CD14-positive monocyte (primary cell): ENCODE data around the gene GPHN. TPM values are rescaled to one million over a fixed set of nuclear protein-coding genes. Genes with fewer than 3 reads are reported as not detected.
A peak's percentile ranks its signal among the peaks of the same experiment; 100 is the strongest.

ENCODE experiments used
- DNase-seq, 3 donors: peaks; one replicate each; pipeline ENCODE4 v3.0.0-alpha.2; 2011 to 2022
- H2AFZ ChIP-seq: 2 replicates; pipeline ENCODE4 v1.6.0; 2012; ENCODE audit warnings: mild to moderate bottlenecking, low read depth, low read length, inconsistent platforms; ENCODE audit not compliant: insufficient read depth, poor library complexity, severe bottlenecking
- H3K27ac ChIP-seq, 2 donors: 1 replicate in 1 of 2; 2 replicates in 1 of 2; pipeline ENCODE4 v1.5.1; 2012 to 2013; ENCODE audit warnings: low read length in 2 of 2, control low read depth in 1 of 2, inconsistent platforms in 1 of 2, low read depth in 1 of 2, mild to moderate bottlenecking in 1 of 2
- H3K27me3 ChIP-seq, 2 donors: one replicate each; pipeline versions ENCODE4 v1.6.0 to v1.6.1; 2011 to 2013; ENCODE audit warnings: low read length in 2 of 2; ENCODE audit not compliant: control insufficient read depth in 2 of 2, insufficient read depth in 2 of 2
- H3K36me3 ChIP-seq, 2 donors: replicated peaks in 1 of 2; 1 replicate in 1 of 2; 2 replicates in 1 of 2; pipeline versions ENCODE4 v1.5.1 to v1.6.1; 2012 to 2013; ENCODE audit warnings: low read length in 2 of 2, control low read depth in 1 of 2, inconsistent platforms in 1 of 2, mild to moderate bottlenecking in 1 of 2; ENCODE audit not compliant: insufficient read depth in 2 of 2, control insufficient read depth in 1 of 2
- H3K4me1 ChIP-seq, 2 donors: 1 replicate in 1 of 2; 2 replicates in 1 of 2; pipeline versions ENCODE4 v1.5.1 to v1.6.1; 2012 to 2013; ENCODE audit warnings: low read length in 2 of 2, control low read depth in 1 of 2, inconsistent platforms in 1 of 2, mild to moderate bottlenecking in 1 of 2, moderate library complexity in 1 of 2; ENCODE audit not compliant: insufficient read depth in 2 of 2, control insufficient read depth in 1 of 2
- H3K4me2 ChIP-seq: replicated peaks from 2 replicates; pipeline ENCODE3; 2012; ENCODE audit warnings: low read length, moderate library complexity, mild to moderate bottlenecking; ENCODE audit not compliant: poor library complexity, severe bottlenecking; ENCODE audit errors: extremely low read depth
- H3K4me3 ChIP-seq, 3 experiments: fragments of 200-600 bp in 1 of 3; sonication (generic) in 1 of 3; replicated peaks in 1 of 3; 1 replicate in 2 of 3; 2 replicates in 1 of 3; pipeline ENCODE4 v1.5.1; 2011 to 2013; ENCODE audit warnings: low read length in 3 of 3, mild to moderate bottlenecking in 3 of 3, control low read depth in 2 of 3, low read depth in 2 of 3, inconsistent platforms in 1 of 3, moderate library complexity in 1 of 3
- H3K79me2 ChIP-seq: 2 replicates; pipeline ENCODE4 v1.6.0; 2012; ENCODE audit warnings: mild to moderate bottlenecking, control low read depth, inconsistent platforms, low read length, moderate library complexity; ENCODE audit not compliant: insufficient read depth
- H3K9ac ChIP-seq: 2 replicates; pipeline ENCODE4 v1.6.0; 2017; ENCODE audit warnings: low read length, mild to moderate bottlenecking; ENCODE audit not compliant: insufficient read depth, poor library complexity, severe bottlenecking
- H3K9me3 ChIP-seq, 2 donors: replicated peaks in 1 of 2; 1 replicate in 1 of 2; 2 replicates in 1 of 2; pipeline versions ENCODE4 v1.5.1 to v1.6.1; 2012 to 2013; ENCODE audit warnings: low read length in 2 of 2, control low read depth in 1 of 2; ENCODE audit not compliant: control insufficient read depth in 1 of 2, insufficient read depth in 1 of 2
- H4K20me1 ChIP-seq: 2 replicates; pipeline ENCODE4 v1.6.0; 2012; ENCODE audit warnings: mild to moderate bottlenecking, low read length, control low read depth, moderate library complexity; ENCODE audit not compliant: insufficient read depth
- H3K27ac Mint-ChIP-seq, 7 donors: one replicate each; pipeline ENCODE4 v1.8.0; 2020; ENCODE audit warnings: mild to moderate bottlenecking in 7 of 7, mixed read lengths in 7 of 7, moderate library complexity in 6 of 7, inconsistent platforms in 2 of 7
- H3K27me3 Mint-ChIP-seq, 3 donors: one replicate each; pipeline ENCODE4 v1.8.0; 2021 to 2022; ENCODE audit warnings: low read depth in 3 of 3, mild to moderate bottlenecking in 3 of 3, mixed read lengths in 3 of 3, moderate library complexity in 3 of 3, inconsistent platforms in 1 of 3
- H3K36me3 Mint-ChIP-seq, 2 donors: one replicate each; pipeline ENCODE4 v1.8.0; 2020; ENCODE audit warnings: mixed read lengths in 2 of 2, inconsistent platforms in 1 of 2, mild to moderate bottlenecking in 1 of 2
- H3K4me1 Mint-ChIP-seq: one replicate; pipeline ENCODE4 v1.8.0; 2020; ENCODE audit warnings: mild to moderate bottlenecking, mixed read lengths
- H3K4me3 Mint-ChIP-seq, 2 donors: one replicate each; pipeline ENCODE4 v1.8.0; 2020; ENCODE audit warnings: mild to moderate bottlenecking in 2 of 2, mixed read lengths in 2 of 2, moderate library complexity in 1 of 2
- H3K9me3 Mint-ChIP-seq, 7 donors: one replicate each; pipeline ENCODE4 v1.8.0; 2020 to 2022; ENCODE audit warnings: mixed read lengths in 7 of 7, mild to moderate bottlenecking in 6 of 7, moderate library complexity in 6 of 7, inconsistent platforms in 2 of 7
- WGBS: methylation state at CpG from one replicate; pipeline ENCODE4 v1.1.5; 2013; ENCODE audit warnings: missing lambda C conversion rate; ENCODE audit not compliant: insufficient coverage; 5-methylcytosine and 5-hydroxymethylcytosine counted together
- intact Hi-C, 2 donors: fragments of 100-400 bp; cut with micrococcal nuclease; formaldehyde crosslinking; loops; one replicate each; pipeline versions ENCODE4 v1.15.0 to v1.15.1; 2023
- polyA plus RNA-seq, 3 donors: library from polyadenylated mRNA; depleted of rRNA in 1 of 3; unstranded in 2 of 3; stranded (reverse) in 1 of 3; fragments of 300-500 nt in 2 of 3; fragments of >200 nt in 1 of 3; fragmentation: Illumina TruSeq in 2 of 3; gene quantifications; 1 replicate in 2 of 3; 2 replicates in 1 of 3; pipeline ENCODE4 v1.2.3, GENCODE V29; 2012 to 2021
- TF ChIP-seq, protein P1 (sequence below): fragments of 200-600 bp; IDR thresholded peaks from one replicate; pipeline ENCODE4 v1.8.0; 2022; ENCODE audit warnings: antibody characterized with exemption, mild to moderate bottlenecking

The GPHN gene
- polyA plus RNA-seq, 3 donors, result 1.9 to 3.1 (median 3.0) TPM

DNA sequence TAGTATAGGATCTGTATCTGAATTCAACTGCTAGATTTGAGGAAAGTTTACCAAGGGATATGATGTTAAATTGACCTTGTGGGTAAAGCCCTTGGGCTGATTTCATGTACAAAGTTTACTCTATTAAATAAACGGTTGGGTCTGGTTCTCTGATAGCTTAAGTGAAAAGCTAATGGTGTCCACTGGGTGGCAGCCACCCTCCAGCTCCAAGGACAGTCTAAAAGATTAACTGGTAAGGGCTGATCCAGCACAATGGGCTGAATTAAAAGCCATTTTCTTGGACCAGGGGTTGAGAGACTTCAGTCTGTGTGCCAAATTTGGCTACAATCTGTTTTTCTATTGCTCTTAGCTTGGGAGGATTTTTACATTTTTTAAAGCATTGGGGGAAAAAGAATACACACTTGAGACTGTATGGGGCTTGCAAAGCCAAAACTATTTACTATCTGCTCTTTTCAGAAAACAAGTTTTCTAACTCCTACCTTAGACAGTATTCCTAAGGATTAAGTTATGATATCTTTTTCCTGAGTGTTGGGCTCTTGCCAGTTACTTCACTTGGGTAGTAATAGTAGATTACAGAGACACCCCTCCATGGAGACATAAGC, 116.5 kb downstream of the GPHN start:
- Histone ChIP-seq H3K27me3 (no peaks in the 10 kb centered on the region), H3K27ac (no peak overlapping the region), H3K4me2 (no peak overlapping the region), H3K4me1 (no peaks in the 10 kb centered on the region), H2AFZ (no peak overlapping the region), H3K36me3 (no peaks in the 10 kb centered on the region), H3K9ac (no peak overlapping the region), H4K20me1 (no peaks in the 10 kb centered on the region), H3K79me2 (no peaks in the 10 kb centered on the region), H3K9me3 (peaks cover 12 to 17% of the 10 kb centered on the region in 2 donors), H3K4me3 (no peak overlapping the region)
- no peak overlapping the region for H3K4me3 Mint-ChIP-seq
- intact Hi-C loops, result no loop called here
- H3K36me3 Mint-ChIP-seq, result peaks cover 0 to 2% of the 10 kb centered on the region in 2 donors
- H3K27me3 Mint-ChIP-seq, result no peaks in the 10 kb centered on the region
- H3K27ac Mint-ChIP-seq, result peak overlapping the region in 1 of 7 donors; percentile 20
- DNase-seq, result no peak
- TF ChIP-seq, protein P1, sequence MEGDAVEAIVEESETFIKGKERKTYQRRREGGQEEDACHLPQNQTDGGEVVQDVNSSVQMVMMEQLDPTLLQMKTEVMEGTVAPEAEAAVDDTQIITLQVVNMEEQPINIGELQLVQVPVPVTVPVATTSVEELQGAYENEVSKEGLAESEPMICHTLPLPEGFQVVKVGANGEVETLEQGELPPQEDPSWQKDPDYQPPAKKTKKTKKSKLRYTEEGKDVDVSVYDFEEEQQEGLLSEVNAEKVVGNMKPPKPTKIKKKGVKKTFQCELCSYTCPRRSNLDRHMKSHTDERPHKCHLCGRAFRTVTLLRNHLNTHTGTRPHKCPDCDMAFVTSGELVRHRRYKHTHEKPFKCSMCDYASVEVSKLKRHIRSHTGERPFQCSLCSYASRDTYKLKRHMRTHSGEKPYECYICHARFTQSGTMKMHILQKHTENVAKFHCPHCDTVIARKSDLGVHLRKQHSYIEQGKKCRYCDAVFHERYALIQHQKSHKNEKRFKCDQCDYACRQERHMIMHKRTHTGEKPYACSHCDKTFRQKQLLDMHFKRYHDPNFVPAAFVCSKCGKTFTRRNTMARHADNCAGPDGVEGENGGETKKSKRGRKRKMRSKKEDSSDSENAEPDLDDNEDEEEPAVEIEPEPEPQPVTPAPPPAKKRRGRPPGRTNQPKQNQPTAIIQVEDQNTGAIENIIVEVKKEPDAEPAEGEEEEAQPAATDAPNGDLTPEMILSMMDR, result peak; percentile 19
- no peaks in the 10 kb centered on the region for H3K4me1 Mint-ChIP-seq
- no CpG with 5 or more reads among the region's 1 CpG for WGBS
- peaks cover 2 to 27% (median 22%) of the 10 kb centered on the region in 7 donors for H3K9me3 Mint-ChIP-seq

DNA sequence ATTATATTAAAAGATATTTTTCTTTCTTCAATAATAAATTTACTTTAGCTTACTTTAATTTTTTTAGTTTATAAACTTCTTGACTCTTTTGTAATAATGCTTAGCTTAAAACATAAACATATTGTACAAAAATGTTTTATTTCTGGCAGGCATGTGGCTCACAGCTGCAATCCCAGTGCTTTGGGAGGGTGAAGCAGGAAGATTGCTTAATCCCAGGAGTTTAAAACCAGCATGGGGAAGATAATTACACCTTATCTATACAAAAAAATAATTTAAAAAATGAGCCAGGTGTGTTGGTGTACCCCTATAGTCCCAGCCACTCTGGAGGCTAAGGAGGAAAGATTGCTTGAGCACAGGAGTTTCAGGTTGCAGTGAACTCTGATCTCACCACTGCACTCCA, 120.7 kb downstream of the GPHN start:
- TF ChIP-seq, protein P1, result no peak
- Mint-ChIP-seq H3K27me3 (no peaks in the 10 kb centered on the region), H3K27ac (no peak overlapping the region), H3K36me3 (peaks cover 0 to 3% of the 10 kb centered on the region in 2 donors), H3K9me3 (peaks cover 0 to 4% (median 0%) of the 10 kb centered on the region in 7 donors), H3K4me3 (no peak overlapping the region), H3K4me1 (no peaks in the 10 kb centered on the region)
- no peak overlapping the region for H3K4me3 ChIP-seq
- H3K9ac ChIP-seq, result no peak overlapping the region
- no peak overlapping the region for H3K27ac ChIP-seq
- H3K9me3 ChIP-seq, result no peaks in the 10 kb centered on the region
- H3K79me2 ChIP-seq, result no peaks in the 10 kb centered on the region
- no peaks in the 10 kb centered on the region for H3K36me3 ChIP-seq
- no peak overlapping the region for H2AFZ ChIP-seq
- H3K4me1 ChIP-seq, result no peaks in the 10 kb centered on the region
- H3K27me3 ChIP-seq, result no peaks in the 10 kb centered on the region
- H4K20me1 ChIP-seq, result no peaks in the 10 kb centered on the region
- DNase-seq, result no peak
- H3K4me2 ChIP-seq, result no peak overlapping the region
- intact Hi-C loops, result no loop called here
